Erythroblast (primary cell): ENCODE results near the gene NDUFA11.

ENCODE experiments used
- GATA1 ChIP-seq: IDR thresholded peaks from 2 replicates; pipeline ENCODE4 v1.6.1; 2011; ENCODE audit warnings: low read depth, mild to moderate bottlenecking, control low read depth, low read length, moderate library complexity
- POLR2A ChIP-seq: IDR thresholded peaks from 2 replicates; pipeline ENCODE4 v1.6.1; 2011; ENCODE audit warnings: mild to moderate bottlenecking, low read length

DNA sequence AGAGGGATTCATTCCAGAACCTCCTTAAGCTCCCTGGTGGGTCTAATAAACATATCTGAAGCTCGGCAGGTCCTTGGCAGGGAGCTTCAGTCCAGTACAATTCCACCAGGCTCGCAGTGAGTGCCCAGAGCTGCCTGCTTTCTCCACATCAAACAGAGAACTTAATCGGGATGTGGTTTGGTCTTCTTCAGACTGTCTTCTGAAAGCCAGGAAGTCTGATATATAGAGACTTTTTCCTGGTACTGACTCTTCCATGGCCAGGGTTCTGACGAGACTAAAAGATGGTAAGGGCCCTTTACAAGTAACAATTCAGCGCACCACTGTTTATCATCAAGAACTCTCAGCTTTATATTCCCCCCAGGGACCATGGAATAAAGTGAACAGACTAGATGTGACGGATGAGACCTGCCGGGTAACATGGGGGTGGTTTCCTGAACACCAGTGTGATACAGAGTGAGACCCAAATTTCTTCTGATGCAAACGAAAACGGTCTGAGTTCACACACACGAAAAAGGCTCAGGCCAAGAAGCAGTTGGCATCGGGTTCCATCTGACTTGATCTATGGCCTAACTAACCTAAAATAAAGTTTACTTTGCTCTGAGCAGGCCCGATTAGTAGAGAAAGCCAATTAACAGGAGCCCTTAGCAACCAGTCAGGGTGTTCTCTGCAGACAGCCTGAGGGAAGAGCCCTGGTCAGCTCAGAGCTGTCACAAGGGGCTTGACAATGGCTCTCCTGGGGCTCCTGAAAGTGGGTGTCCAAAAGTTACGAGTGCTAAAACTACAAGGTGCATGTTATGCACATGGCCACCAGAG, 45.4 kb upstream of the NDUFA11 start:
- TF ChIP-seq POLR2A, result no peak
- TF ChIP-seq GATA1, result no peak
